Erythroblast (primary cell): ENCODE data around the gene RRH.

ENCODE experiments used
- DNase-seq, 2 experiments: peaks; one replicate each; lab custom pipeline; 2025; lab: John Stamatoyannopoulos, UW
- GATA1 ChIP-seq: IDR thresholded peaks from 2 replicates; pipeline ENCODE4 v1.6.1; 2011; ENCODE audit warnings: low read depth, mild to moderate bottlenecking, control low read depth, low read length, moderate library complexity
- POLR2A ChIP-seq: IDR thresholded peaks from 2 replicates; pipeline ENCODE4 v1.6.1; 2011; ENCODE audit warnings: mild to moderate bottlenecking, low read length

Gene RRH

DNA sequence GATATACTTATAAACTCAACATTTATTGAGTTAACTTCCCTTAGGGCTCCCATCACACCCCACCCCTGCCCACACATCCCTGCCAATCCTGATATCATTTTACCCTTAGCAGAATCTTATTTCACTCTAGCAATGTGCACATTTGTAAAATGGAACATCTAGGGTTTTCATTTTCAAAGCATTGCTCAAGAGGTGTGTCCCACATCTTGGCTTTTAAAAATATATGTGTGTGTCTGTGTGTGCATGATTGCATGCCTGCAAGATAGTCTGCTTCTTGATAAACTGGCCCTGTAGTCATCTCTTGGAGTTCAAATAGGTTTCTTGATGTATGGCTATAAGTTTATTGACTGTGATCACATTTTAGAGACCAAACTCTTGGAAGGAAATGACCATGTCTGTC, 58.5 kb downstream of the RRH start:
- no peak for TF ChIP-seq GATA1
- TF ChIP-seq POLR2A, result no peak
- no peak for DNase-seq

DNA sequence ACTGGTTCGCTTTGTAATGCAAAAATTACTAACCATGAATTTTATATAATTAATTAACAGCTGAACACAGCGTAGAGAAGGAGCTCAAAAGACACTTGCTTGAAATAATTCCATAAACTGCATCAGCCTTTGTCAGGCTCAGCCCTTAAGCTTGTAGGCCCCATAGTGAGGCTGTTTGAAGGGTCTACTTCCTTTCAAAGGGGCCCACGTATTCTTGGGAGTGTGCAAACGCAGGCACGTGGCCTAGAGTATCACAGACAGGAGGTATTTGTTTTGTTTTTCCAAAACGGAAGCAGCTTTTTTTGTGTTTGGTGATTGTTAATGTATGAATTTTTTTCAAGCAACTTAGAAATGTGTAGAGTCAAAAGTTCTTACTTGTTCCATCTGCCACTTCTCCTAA, 59.3 kb downstream of the RRH start:
- no peak for DNase-seq
- TF ChIP-seq GATA1 (no peak), POLR2A (no peak)

DNA sequence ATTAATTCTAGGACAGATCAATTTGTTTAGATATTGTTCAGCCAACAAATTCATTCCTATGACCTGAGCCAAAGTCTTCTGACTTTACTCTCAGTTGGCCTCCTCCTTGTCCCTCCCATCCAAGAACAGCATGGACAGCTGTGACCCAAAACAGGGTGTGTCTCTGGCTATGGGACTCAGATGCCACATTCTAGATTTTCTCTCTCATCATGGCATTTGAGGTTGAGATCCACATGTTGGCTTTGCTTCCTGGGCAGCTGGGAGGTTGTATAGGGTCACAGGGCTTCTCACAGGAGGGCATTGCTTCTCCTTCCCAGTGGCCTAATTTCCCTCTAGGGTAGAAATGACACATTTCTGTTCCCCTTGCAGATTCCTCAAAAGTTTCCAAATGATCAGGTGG, 62.3 kb downstream of the RRH start:
- no peak for DNase-seq
- no peak for TF ChIP-seq GATA1
- no peak for TF ChIP-seq POLR2A
